ENCODE results near the gene MAP2K2.

Gene MAP2K2

GRCh38 chr19:4114181-4114580, 9.7 kb downstream of the MAP2K2 start:
- no peak for DNase-seq (ENCODE audit: extremely low read depth, low read depth)
- TF ChIP-seq, protein P1, sequence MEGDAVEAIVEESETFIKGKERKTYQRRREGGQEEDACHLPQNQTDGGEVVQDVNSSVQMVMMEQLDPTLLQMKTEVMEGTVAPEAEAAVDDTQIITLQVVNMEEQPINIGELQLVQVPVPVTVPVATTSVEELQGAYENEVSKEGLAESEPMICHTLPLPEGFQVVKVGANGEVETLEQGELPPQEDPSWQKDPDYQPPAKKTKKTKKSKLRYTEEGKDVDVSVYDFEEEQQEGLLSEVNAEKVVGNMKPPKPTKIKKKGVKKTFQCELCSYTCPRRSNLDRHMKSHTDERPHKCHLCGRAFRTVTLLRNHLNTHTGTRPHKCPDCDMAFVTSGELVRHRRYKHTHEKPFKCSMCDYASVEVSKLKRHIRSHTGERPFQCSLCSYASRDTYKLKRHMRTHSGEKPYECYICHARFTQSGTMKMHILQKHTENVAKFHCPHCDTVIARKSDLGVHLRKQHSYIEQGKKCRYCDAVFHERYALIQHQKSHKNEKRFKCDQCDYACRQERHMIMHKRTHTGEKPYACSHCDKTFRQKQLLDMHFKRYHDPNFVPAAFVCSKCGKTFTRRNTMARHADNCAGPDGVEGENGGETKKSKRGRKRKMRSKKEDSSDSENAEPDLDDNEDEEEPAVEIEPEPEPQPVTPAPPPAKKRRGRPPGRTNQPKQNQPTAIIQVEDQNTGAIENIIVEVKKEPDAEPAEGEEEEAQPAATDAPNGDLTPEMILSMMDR (IDR thresholded peaks at IDR 0.05; ENCODE audit: low read depth, low read length): no peak

DNA sequence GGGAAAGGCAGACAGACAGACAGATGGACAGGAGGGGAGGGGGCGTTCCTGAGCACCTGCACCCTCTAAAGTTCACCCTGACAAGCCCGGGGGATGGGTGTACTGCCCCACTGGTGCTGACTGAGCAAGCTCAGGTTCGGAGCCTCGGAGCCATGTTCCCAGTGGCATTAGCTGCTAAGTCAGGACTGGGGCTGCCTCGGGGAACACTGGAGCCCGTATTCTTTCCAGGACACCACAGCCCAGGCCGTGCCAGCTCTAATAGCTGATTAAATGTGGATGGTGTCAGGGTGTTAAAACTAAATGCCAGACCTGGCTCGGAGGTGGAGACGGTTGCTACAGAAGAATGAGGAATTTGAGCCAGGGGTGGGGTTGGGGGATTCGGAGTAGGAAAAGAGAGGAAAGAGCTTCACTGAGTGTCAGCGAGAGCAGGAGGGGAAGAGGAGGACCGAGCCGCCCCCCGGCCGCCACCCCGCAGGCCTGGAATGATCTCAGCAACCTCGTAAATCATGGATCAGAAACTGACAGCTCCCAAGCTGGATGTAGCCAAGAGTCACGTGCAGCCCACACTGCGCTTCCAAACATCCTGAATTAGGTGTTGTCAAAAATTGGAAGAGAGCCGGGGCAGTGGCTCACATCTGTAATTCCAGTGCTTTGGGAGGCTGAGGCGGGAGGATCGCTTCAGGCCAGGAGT, 10.4 kb downstream of the MAP2K2 start:
- no peak for DNase-seq (ENCODE audit: extremely low read depth, low read depth)
- TF ChIP-seq, protein P1 (IDR thresholded peaks at IDR 0.05; ENCODE audit: low read depth, low read length): no peak

DNA sequence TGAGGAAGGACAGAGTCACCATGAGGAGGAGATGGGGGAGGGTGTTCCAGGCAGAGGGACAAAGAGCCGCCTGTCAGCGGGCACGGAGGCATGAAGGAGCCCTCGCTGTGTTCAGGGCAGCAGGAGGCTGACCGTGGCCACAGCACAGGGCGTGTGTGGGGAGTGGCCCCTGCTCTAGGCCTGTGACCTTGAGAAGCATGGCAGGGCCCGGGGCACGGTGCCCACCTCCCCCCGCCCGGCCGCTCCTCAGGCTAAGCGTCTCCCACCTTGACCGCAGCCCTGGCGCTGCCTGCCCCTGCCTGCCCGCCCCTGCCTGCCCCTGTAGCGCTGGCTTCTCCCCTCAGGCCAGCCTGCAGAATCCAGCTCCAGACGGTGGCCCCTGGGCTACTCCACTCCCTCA, 11.6 kb downstream of the MAP2K2 start:
- DNase-seq (ENCODE audit: extremely low read depth, low read depth): no peak
- TF ChIP-seq, protein P1 (IDR thresholded peaks at IDR 0.05; ENCODE audit: low read depth, low read length): no peak

DNA sequence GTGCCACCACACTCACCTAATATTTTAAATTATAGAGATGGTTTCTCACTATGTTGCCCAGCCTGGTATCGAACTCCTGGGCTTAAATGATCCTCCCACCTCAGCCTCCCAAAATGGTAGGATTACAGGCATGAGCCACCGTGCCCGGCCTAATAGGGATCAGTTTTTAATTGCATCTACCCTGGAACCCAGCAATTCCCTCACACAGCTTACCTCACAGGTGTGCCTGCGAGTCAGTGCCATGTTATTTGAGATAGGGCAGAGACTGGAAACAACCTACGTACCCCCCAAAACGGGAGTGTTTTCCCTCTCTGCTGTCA, 14.3 kb downstream of the MAP2K2 start:
- TF ChIP-seq, protein P1 (IDR thresholded peaks at IDR 0.05; ENCODE audit: low read depth, low read length): no peak
- no peak for DNase-seq (ENCODE audit: extremely low read depth, low read depth)

DNA sequence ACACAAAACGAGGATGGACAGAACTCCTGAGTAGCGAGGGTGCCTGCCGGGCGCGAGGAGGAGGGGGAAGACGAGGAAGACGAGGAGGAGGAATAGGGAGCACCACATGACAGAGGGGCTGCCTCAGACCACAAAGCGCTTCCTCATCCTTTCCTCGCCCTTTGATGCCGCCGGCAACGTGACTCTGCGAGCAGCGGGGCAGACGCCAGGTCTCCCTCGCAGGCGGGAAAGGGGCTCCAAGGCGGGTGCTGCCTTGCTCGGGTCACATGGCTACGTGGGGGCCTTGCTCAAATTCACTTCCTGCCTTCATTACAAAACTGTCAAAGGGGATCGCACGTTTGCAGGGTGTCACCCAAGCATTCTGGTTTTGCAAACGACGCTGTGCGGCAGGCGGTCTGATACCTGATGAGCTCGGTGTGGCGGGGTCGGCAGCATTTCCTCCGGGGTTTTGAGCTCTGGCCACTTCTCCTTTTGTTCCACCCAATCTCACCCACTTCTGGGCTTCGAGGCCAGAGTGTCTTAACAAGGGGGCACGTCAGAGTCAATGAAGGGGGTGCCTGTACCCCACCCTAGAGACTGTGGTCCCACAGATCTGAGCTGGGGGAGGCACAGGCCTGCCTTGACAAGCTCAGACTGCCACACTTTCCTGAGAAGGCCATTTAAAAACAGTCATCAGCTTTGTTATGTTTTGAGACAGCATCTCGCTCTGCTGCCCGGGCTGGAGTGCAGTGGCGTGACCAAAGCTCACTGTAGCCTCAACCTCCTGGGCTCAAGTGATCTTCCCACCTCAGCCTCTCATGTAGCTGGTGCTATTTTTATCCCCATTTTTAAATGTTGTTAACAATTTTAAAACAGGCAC, 14.9 kb downstream of the MAP2K2 start:
- no peak for DNase-seq (ENCODE audit: extremely low read depth, low read depth)
- TF ChIP-seq, protein P1 (IDR thresholded peaks at IDR 0.05; ENCODE audit: low read depth, low read length): no peak

GRCh38 chr19:4103080-4103433, 20.9 kb downstream of the MAP2K2 start:
- TF ChIP-seq, protein P1 (IDR thresholded peaks at IDR 0.05; ENCODE audit: low read depth, low read length): no peak
- DNase-seq (ENCODE audit: extremely low read depth, low read depth): no peak

DNA sequence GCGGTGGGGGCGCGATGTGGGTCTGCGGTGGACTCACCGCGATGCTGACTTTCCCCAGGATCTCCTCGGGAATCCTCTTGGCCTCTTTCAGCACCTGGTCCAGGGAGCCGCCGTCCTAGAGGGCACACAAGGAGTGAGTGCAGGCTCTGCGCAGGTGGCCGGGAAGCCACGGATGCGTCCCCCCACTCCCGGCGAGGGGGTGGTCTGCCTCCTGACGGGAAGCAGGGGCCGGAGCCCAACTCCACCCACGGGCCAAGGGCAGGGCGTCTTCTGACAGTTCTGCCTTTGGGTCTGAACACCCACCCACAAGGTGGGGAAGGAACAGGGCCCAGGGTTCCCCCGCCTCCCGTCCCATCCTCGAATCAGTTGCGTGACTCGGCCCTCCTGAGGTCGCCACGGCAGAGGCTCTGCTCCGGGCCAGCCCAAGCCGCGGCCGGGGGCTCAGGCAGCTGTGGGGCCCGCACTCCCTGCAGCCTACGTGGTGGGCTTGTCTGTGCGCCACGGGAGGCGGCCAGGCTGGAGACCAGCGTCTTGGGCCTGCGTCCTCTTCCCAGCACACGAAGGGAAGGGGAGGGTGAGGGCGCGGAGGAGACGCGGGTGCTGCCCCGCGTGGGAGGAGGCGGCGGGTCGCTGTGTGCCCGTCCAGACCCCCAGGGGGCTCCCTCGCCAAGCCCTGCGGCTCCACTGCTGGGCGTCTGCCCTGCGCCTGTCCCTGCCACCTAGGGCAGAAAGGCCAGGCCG, 21.4 kb downstream of the MAP2K2 start:
- TF ChIP-seq, protein P1 (IDR thresholded peaks at IDR 0.05; ENCODE audit: low read depth, low read length): no peak
- no peak for DNase-seq (ENCODE audit: extremely low read depth, low read depth)
